Activated CD4-positive, alpha-beta T cell treated with anti-CD3 and anti-CD28 coated beads for 24 hours (primary cell): ENCODE results near the gene CEP192.
"Not testable (repeated sequence)": the region's sequence is repeated elsewhere in the genome, so short reads cannot be mapped to it uniquely, and the experiment has no call there.

Experiments used
- DNase-seq, 2 donors: peaks; one replicate each; pipeline ENCODE4 v3.0.0-alpha.2; 2020; ENCODE audit warnings: low read depth in 2 of 2

CEP192 gene

DNA sequence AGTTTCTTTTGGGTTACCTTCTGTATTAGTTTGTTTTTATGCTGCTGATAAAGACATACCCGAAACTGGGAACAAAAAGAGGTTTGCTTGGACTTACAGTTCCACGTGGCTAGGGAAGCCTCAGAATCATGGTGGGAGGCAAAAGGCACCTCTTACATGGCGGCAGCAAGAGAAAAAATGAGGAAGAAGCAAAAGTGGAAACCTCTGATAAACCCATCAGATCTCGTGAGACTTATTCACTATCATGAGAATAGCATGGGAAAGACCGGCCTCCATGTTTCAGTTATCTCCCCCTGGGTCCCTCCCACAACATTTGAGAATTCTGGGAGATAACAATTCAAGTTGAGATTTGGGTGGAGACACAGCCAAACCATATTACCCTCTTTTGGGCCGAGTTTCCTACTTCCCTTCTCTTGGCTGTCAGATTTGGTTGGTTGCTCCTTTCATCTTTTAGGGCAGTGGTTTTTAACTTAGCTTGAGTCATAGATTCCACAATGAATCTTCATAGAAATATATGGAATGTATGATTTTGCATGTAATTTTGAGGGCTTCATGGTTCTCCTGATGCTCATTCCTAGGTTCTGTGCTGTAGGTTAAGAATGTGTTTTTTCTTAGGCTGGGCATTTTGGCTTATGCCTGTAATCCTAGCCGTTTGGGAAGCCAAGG, 44.2 kb downstream of the CEP192 start:
- no peak for DNase-seq

GRCh38 chr18:13036622-13037320, 45.6 kb downstream of the CEP192 start:
- DNase-seq, result no peak

GRCh38 chr18:13039806-13040205, 48.6 kb downstream of the CEP192 start:
- DNase-seq, result no peak

GRCh38 chr18:13043066-13043465, 51.9 kb downstream of the CEP192 start:
- no peak for DNase-seq

DNA sequence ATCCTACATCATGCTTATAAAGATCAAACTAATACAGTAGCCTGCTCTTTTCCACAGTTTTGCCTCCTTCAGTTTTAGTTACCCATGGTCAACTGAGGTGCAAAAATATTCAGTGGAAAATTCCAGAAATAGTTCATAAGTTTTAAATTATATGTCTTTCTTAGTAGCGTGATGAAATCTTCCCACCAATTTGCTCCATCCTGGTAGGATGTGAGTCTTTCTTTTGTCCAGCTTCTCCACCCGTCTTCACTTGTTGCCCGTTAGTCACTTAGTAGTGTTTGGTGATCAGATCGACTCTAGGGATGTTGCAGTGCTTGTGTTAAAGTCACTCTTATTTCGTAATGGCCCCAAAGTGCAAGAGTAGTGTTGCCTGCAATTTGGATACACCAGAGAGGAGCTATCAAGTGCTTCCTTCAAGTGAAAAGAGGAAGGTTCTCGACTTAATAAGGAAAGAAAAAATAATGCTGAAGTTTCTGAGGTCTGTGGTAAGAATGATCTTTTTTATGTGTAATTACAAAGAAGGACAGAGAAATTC, 57.0 kb downstream of the CEP192 start:
- DNase-seq, result no peak

GRCh38 chr18:13051159-13051558, 60.0 kb downstream of the CEP192 start:
- no peak for DNase-seq

DNA sequence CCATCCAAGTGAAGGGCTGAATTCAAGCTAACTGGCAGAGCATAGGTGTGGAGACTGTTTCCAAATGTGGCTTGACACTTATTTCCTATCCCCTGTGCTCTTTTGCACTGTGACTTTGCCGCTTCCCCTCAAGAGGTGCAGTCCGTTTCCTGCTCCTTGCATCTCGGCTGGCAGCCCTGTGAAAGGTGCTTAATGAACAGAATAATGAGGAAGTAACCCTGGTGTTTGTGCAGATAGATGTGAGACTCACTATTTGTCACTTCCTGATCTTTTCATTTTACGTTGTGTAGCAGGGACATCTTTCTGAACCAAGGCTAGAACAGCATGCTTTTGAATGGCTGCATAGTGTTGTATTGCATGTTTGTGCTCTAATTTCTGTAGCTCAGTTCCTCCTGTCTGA, 60.8 kb downstream of the CEP192 start:
- DNase-seq, result no peak

GRCh38 chr18:13054336-13054735, 63.2 kb downstream of the CEP192 start:
- no peak for DNase-seq

GRCh38 chr18:13061630-13062189, 70.5 kb downstream of the CEP192 start:
- DNase-seq, result no peak

- DNase-seq, result no peak
Observed at GRCh38 chr18:13067124-13067523, 76.0 kb downstream of the CEP192 start.

DNA sequence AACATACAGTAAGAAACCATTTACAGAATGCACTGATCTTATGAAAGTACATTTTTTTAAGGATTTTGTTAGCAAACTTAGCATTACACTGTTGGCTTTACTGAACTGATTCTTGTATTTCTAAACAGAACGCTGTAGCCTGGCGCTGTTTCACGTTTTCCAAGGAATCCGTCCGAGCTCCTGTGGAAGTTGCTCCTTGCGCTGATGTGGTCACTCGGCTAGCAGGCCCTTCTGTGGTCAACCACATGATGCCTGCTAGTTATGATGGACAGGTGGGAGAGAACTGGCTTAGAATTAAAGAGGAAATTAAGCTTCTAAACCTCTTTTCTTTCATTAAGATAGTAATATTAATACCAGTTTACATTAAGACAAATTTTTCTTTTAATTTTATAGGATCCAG, 76.8 kb downstream of the CEP192 start:
- no peak for DNase-seq

DNA sequence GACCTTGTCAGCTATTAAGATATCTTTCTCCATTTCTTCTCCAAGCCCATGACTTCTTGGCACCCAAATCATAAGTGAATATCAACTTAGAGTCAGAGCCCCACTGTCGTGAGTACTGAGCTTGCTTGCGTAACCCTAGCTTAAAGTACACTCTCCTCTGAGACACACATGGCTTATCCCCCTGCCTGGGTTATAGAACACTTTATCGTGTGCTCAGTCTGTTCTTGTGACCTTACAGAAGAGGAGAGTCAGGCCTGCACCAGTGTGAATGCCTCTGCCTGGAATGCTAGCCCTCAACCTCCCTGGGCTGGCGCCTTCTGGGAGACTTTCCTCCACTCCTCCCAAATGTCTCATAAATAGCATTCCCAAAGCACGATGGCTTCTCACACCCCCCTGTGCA, 79.3 kb downstream of the CEP192 start:
- no peak for DNase-seq

GRCh38 chr18:13076886-13077285, 85.7 kb downstream of the CEP192 start:
- no peak for DNase-seq

DNA sequence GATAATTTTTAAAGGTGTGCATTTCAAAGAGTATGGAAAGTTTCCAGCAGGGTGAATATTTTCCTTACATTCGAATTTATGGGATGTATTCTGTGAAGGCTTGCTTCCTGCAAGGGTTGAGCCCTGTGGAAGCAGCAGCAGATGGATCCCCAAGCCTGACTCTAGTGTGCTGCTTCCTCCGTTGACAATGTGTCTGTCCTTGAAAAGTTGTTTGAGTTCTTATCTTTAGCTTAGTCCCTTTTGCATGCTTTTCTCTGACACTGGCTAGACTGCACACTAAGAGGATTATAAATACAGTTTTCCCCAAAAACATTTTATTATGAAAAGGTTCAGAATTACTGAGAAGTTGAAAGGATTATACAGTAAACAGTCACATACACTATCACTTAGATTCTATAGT, 86.3 kb downstream of the CEP192 start:
- no peak for DNase-seq

- DNase-seq, result not testable (repeated sequence)
Observed at GRCh38 chr18:13078065-13078464, 86.9 kb downstream of the CEP192 start.

- no peak for DNase-seq
Observed at GRCh38 chr18:13086906-13087305, 95.7 kb downstream of the CEP192 start.

- no peak for DNase-seq
Observed at GRCh38 chr18:13095466-13095865, 104.3 kb downstream of the CEP192 start.

DNA sequence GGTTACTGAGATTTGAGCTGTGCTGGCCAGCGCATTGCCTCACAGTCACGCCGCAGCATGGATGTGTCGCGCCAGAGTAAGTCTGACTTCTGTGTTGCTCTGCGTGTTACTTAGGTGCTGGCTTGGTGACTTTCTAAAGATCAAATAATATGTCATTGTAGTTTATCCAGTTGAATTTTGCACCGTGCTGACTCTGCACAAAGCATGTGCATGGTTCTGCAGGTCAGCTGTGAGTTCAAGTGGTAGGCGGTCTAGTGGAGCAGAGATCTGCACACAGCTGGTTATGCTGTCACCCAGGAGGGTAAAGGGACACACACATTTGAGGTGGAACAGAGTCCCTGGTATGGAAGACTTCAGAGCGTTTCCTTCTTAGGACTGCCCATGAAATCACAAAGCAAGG, 105.1 kb downstream of the CEP192 start:
- no peak for DNase-seq

GRCh38 chr18:13096719-13097118, 105.6 kb downstream of the CEP192 start:
- no peak for DNase-seq

DNA sequence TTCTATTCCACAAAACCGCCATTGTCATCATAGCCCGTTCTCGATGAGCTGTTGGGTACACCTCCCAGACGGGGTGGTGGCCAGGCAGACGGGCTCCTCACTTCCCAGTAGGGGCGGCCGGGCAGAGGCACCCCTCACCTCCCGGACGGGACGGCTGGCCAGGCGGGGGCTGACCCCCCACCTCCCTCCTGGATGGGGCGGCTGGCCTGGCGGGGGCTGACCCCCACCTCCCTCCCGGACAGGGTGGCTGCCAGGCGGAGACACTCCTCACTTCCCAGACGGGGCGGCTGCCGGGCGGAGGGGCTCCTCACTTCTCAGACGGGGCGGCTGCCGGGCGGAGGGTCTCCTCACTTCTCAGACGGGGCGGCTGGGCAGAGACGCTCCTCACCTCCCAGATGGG, 106.9 kb downstream of the CEP192 start:
- DNase-seq, result not testable (repeated sequence)

DNA sequence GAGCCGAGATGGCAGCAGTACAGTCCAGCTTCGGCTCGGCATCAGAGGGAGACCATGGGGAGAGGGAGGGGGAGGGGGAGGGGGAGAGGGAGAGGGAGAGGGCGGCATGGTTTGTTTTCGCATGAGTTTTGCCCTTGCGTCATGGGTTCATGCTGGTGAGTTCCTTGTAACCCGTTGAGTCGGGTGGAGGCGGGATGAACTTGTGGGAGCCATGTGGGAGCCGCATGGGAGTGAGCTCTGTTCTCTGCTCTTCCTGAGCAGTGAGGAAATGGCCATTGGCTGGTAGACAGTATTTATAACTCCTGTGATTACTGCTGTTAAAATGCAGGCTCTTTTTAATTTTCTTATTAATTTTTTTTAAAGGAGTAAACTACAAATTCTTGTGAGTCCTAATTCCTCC, 108.0 kb downstream of the CEP192 start:
- no peak for DNase-seq

DNA sequence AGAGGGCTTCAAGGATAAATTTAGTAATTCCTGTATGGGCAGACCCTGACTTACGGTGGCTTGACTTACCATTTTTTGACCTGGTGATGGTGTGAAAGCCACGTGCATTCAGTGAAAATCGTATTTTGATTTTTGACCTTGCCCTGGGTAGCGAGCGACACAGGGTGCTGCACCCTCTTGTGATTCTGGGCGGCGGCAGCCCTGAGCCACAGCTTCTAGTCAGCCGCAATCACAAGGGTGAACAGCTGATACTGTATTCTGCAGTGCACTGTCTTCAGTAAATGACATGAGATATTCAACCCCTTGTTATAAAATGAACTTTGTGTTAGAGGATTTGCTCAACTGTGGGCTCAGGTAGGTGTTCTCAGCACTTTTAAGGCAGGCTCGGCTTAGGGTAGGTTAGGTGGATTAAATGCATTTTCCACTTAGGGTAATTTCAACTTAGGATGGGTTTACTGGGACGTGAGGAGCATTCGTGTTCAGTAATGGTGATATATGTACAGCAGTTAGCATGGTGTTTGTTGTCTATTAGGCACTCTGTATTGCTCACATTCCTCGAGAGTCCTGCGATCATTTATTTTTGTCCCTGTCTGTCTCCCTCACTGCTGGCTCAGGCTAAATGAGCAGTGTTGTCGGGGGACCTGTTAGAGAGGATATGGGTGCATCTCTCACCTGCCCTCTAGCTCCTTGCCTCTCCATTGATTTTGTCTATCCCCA, 109.9 kb downstream of the CEP192 start:
- DNase-seq, result no peak
